ENCODE measurements around the gene INHBA.

Gene INHBA

GRCh38 chr7:41698726-41699125 lies 4.2 kb downstream of the INHBA start:
- Histone ChIP-seq H3K27me3 (ENCODE audit: control insufficient read depth, insufficient read depth, low read length) (no peaks in the 10 kb centered on the region), H3K27ac (ENCODE audit: low read length) (no peak overlapping the region), H3K9me3 (ENCODE audit: control insufficient read depth, insufficient read depth, low read length) (no peaks in the 10 kb centered on the region), H3K4me1 (ENCODE audit: control insufficient read depth, insufficient read depth, low read length) (peaks cover 3% of the 10 kb centered on the region; the same call in 1 of the 2 replicates), H3K36me3 (ENCODE audit: control insufficient read depth, insufficient read depth, low read length) (no peaks in the 10 kb centered on the region), H3K4me3 (ENCODE audit: low read length) (no peak overlapping the region; the same call in 1 of the 2 replicates)
- DNase-seq (ENCODE audit: low read depth, low spot score), result no peak
- WGBS (ENCODE audit: insufficient coverage, insufficient read length), result no CpG with 5 or more reads among the region's 4 CpGs

GRCh38 chr7:41698114-41698513 lies 4.8 kb downstream of the INHBA start:
- H3K27me3 ChIP-seq (ENCODE audit: control insufficient read depth, insufficient read depth, low read length), result no peaks in the 10 kb centered on the region
- H3K4me3 ChIP-seq (ENCODE audit: low read length), result no peak overlapping the region
- no peaks in the 10 kb centered on the region for H3K9me3 ChIP-seq (ENCODE audit: control insufficient read depth, insufficient read depth, low read length)
- H3K36me3 ChIP-seq (ENCODE audit: control insufficient read depth, insufficient read depth, low read length), result no peaks in the 10 kb centered on the region
- H3K4me1 ChIP-seq (ENCODE audit: control insufficient read depth, insufficient read depth, low read length), result peaks cover 3% of the 10 kb centered on the region; the same call in 1 of the 2 replicates
- WGBS (ENCODE audit: insufficient coverage, insufficient read length), result no CpG with 5 or more reads among the region's 3 CpGs
- no peak overlapping the region for H3K27ac ChIP-seq (ENCODE audit: low read length)
- DNase-seq (ENCODE audit: low read depth, low spot score), result no peak

GRCh38 chr7:41696323-41696916 lies 6.5 kb downstream of the INHBA start:
- Histone ChIP-seq H3K27ac (ENCODE audit: low read length) (no peak overlapping the region), H3K4me3 (ENCODE audit: low read length) (no peak overlapping the region), H3K27me3 (ENCODE audit: control insufficient read depth, insufficient read depth, low read length) (no peaks in the 10 kb centered on the region), H3K4me1 (ENCODE audit: control insufficient read depth, insufficient read depth, low read length) (peaks cover 3% of the 10 kb centered on the region; the same call in 1 of the 2 replicates), H3K36me3 (ENCODE audit: control insufficient read depth, insufficient read depth, low read length) (no peaks in the 10 kb centered on the region), H3K9me3 (ENCODE audit: control insufficient read depth, insufficient read depth, low read length) (no peaks in the 10 kb centered on the region)
- WGBS (ENCODE audit: insufficient coverage, insufficient read length), result no CpG with 5 or more reads among the region's 15 CpGs
- DNase-seq (ENCODE audit: low read depth, low spot score), result peak; percentile 85

- Histone ChIP-seq H3K27ac (ENCODE audit: low read length) (no peak overlapping the region), H3K4me1 (ENCODE audit: control insufficient read depth, insufficient read depth, low read length) (peaks cover 1% of the 10 kb centered on the region; the same call in 1 of the 2 replicates), H3K4me3 (ENCODE audit: low read length) (no peak overlapping the region), H3K36me3 (ENCODE audit: control insufficient read depth, insufficient read depth, low read length) (no peaks in the 10 kb centered on the region), H3K27me3 (ENCODE audit: control insufficient read depth, insufficient read depth, low read length) (no peaks in the 10 kb centered on the region), H3K9me3 (ENCODE audit: control insufficient read depth, insufficient read depth, low read length) (no peaks in the 10 kb centered on the region)
- no CpG with 5 or more reads among the region's 13 CpGs for WGBS (ENCODE audit: insufficient coverage, insufficient read length)
- no peak for DNase-seq (ENCODE audit: low read depth, low spot score)
Observed at GRCh38 chr7:41695661-41696322, 7.1 kb downstream of the INHBA start.

- H3K9me3 ChIP-seq (ENCODE audit: control insufficient read depth, insufficient read depth, low read length), result no peaks in the 10 kb centered on the region
- no peak for DNase-seq (ENCODE audit: low read depth, low spot score)
- H3K27me3 ChIP-seq (ENCODE audit: control insufficient read depth, insufficient read depth, low read length), result no peaks in the 10 kb centered on the region
- H3K4me3 ChIP-seq (ENCODE audit: low read length), result no peak overlapping the region
- no peak overlapping the region for H3K27ac ChIP-seq (ENCODE audit: low read length)
- H3K36me3 ChIP-seq (ENCODE audit: control insufficient read depth, insufficient read depth, low read length), result no peaks in the 10 kb centered on the region
- peaks cover 1% of the 10 kb centered on the region; the same call in 1 of the 2 replicates for H3K4me1 ChIP-seq (ENCODE audit: control insufficient read depth, insufficient read depth, low read length)
- WGBS (ENCODE audit: insufficient coverage, insufficient read length), result no CpG with 5 or more reads among the region's 6 CpGs
Observed at GRCh38 chr7:41694495-41694894, 8.4 kb downstream of the INHBA start.

GRCh38 chr7:41693150-41693997 lies 9.5 kb downstream of the INHBA start:
- Histone ChIP-seq H3K9me3 (ENCODE audit: control insufficient read depth, insufficient read depth, low read length) (no peaks in the 10 kb centered on the region), H3K36me3 (ENCODE audit: control insufficient read depth, insufficient read depth, low read length) (no peaks in the 10 kb centered on the region), H3K4me3 (ENCODE audit: low read length) (no peak overlapping the region), H3K27me3 (ENCODE audit: control insufficient read depth, insufficient read depth, low read length) (no peaks in the 10 kb centered on the region), H3K4me1 (ENCODE audit: control insufficient read depth, insufficient read depth, low read length) (peaks cover 1% of the 10 kb centered on the region; the same call in 1 of the 2 replicates), H3K27ac (ENCODE audit: low read length) (no peak overlapping the region)
- no peak for DNase-seq (ENCODE audit: low read depth, low spot score)
- no CpG with 5 or more reads among the region's 10 CpGs for WGBS (ENCODE audit: insufficient coverage, insufficient read length)

GRCh38 chr7:41692251-41692650 lies 10.6 kb downstream of the INHBA start:
- no peak overlapping the region for H3K27ac ChIP-seq (ENCODE audit: low read length)
- no CpG with 5 or more reads among the region's 7 CpGs for WGBS (ENCODE audit: insufficient coverage, insufficient read length)

GRCh38 chr7:41691286-41692190 lies 11.4 kb downstream of the INHBA start:
- Histone ChIP-seq H3K27ac (ENCODE audit: low read length) (no peak overlapping the region), H3K9me3 (ENCODE audit: control insufficient read depth, insufficient read depth, low read length) (no peaks in the 10 kb centered on the region), H3K36me3 (ENCODE audit: control insufficient read depth, insufficient read depth, low read length) (no peaks in the 10 kb centered on the region), H3K4me3 (ENCODE audit: low read length) (no peak overlapping the region), H3K27me3 (ENCODE audit: control insufficient read depth, insufficient read depth, low read length) (no peaks in the 10 kb centered on the region), H3K4me1 (ENCODE audit: control insufficient read depth, insufficient read depth, low read length) (peaks cover 1% of the 10 kb centered on the region; the same call in 1 of the 2 replicates)
- DNase-seq (ENCODE audit: low read depth, low spot score), result no peak
- WGBS (ENCODE audit: insufficient coverage, insufficient read length), result no CpG with 5 or more reads among the region's 3 CpGs

More at GRCh38 chr7:41692251-41692650, 10.6 kb downstream of the INHBA start:
- no peaks in the 10 kb centered on the region for H3K9me3 ChIP-seq (ENCODE audit: control insufficient read depth, insufficient read depth, low read length)
- no peak for DNase-seq (ENCODE audit: low read depth, low spot score)
- no peak overlapping the region for H3K4me3 ChIP-seq (ENCODE audit: low read length)
- peaks cover 1% of the 10 kb centered on the region; the same call in 1 of the 2 replicates for H3K4me1 ChIP-seq (ENCODE audit: control insufficient read depth, insufficient read depth, low read length)
- no peaks in the 10 kb centered on the region for H3K36me3 ChIP-seq (ENCODE audit: control insufficient read depth, insufficient read depth, low read length)
- no peaks in the 10 kb centered on the region for H3K27me3 ChIP-seq (ENCODE audit: control insufficient read depth, insufficient read depth, low read length)

GRCh38 chr7:41689815-41690214 lies 13.1 kb downstream of the INHBA start:
- no peaks in the 10 kb centered on the region for H3K27me3 ChIP-seq (ENCODE audit: control insufficient read depth, insufficient read depth, low read length)
- DNase-seq (ENCODE audit: low read depth, low spot score), result no peak
- H3K36me3 ChIP-seq (ENCODE audit: control insufficient read depth, insufficient read depth, low read length), result no peaks in the 10 kb centered on the region
- no CpG with 5 or more reads among the region's 16 CpGs for WGBS (ENCODE audit: insufficient coverage, insufficient read length)
- H3K9me3 ChIP-seq (ENCODE audit: control insufficient read depth, insufficient read depth, low read length), result no peaks in the 10 kb centered on the region
- peaks cover 1% of the 10 kb centered on the region; the same call in 1 of the 2 replicates for H3K4me1 ChIP-seq (ENCODE audit: control insufficient read depth, insufficient read depth, low read length)
- H3K4me3 ChIP-seq (ENCODE audit: low read length), result no peak overlapping the region
- no peak overlapping the region for H3K27ac ChIP-seq (ENCODE audit: low read length)
